ENCODE data around the gene PIK3CA. TPM values are rescaled to one million over a fixed set of nuclear protein-coding genes. Genes with fewer than 3 reads are reported as not detected.
"Not testable (repeated sequence)": the region's sequence is repeated elsewhere in the genome, so short reads cannot be mapped to it uniquely, and the experiment has no call there.

PIK3CA gene
- total RNA-seq, 4 donors from 2014 or later, result 12.6 to 65.2 (median 36.3) TPM

GRCh38 chr3:179108086-179108485, 40.1 kb upstream of the PIK3CA start:
- Histone ChIP-seq H3K36me3 (no peaks in the 10 kb centered on the region), H3K9me3 (no peaks in the 10 kb centered on the region), H3K4me3 (no peak overlapping the region), H3K27ac (no peak overlapping the region), H3K4me1 (no peaks in the 10 kb centered on the region), H3K27me3 (no peaks in the 10 kb centered on the region)
- intact Hi-C loops (cut with DNase I; ENCODE audit: low total_unique reads), result loop anchor here (10.0 kb wide), 1 partner anchor 207 kb away; no protein-coding TSS in a partner anchor
- no peak for TF ChIP-seq POLR2A (IDR thresholded peaks at IDR 0.05)
- no peak for DNase-seq

- H3K4me3 ChIP-seq, result no peak overlapping the region
- H3K27ac ChIP-seq, result no peak overlapping the region
- no peaks in the 10 kb centered on the region for H3K4me1 ChIP-seq
- TF ChIP-seq CTCF (IDR thresholded peaks at IDR 0.05) (no peak), POLR2A (IDR thresholded peaks at IDR 0.05) (no peak)
- H3K36me3 ChIP-seq, result no peaks in the 10 kb centered on the region
- no peaks in the 10 kb centered on the region for H3K9me3 ChIP-seq
- no peaks in the 10 kb centered on the region for H3K27me3 ChIP-seq
- no peak for DNase-seq
- intact Hi-C loops (cut with DNase I; ENCODE audit: low total_unique reads), result no loop called here
Measured at GRCh38 chr3:179113903-179114302, 34.3 kb upstream of the PIK3CA start.

GRCh38 chr3:179115444-179115843, 32.7 kb upstream of the PIK3CA start:
- H3K4me1 ChIP-seq; H3K4me3 ChIP-seq; H3K36me3 ChIP-seq; H3K27me3 ChIP-seq; H3K27ac ChIP-seq; DNase-seq; H3K9me3 ChIP-seq; intact Hi-C loops (cut with DNase I; ENCODE audit: low total_unique reads): not testable (repeated sequence)

DNA sequence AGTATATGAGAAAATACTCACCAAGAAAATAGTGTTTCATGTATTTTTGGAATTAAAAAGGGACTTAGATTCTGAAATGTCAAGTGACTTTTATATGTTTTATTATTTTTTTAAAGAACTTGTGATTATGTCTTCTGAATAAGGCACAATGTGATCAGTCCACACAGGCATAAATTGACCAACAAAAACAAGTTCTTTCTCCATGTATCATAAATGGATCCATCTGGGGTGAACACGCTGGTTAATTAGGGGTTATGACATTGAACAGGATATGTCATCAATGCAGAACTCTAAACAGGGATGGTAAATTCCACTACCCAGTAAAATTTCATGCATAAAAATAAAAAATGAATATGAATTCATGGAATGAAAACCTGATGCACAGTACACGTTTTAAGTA, 31.3 kb upstream of the PIK3CA start:
- Histone ChIP-seq H3K36me3 (no peaks in the 10 kb centered on the region), H3K4me1 (no peaks in the 10 kb centered on the region), H3K4me3 (no peak overlapping the region), H3K27me3 (no peaks in the 10 kb centered on the region), H3K9me3 (no peaks in the 10 kb centered on the region), H3K27ac (no peak overlapping the region)
- no peak for DNase-seq
- intact Hi-C loops (cut with DNase I; ENCODE audit: low total_unique reads), result no loop called here
- TF ChIP-seq POLR2A (IDR thresholded peaks at IDR 0.05) (no peak), CTCF (IDR thresholded peaks at IDR 0.05) (no peak)

- H3K27ac ChIP-seq; H3K4me3 ChIP-seq; H3K9me3 ChIP-seq; H3K36me3 ChIP-seq; intact Hi-C loops (cut with DNase I; ENCODE audit: low total_unique reads); H3K27me3 ChIP-seq; DNase-seq; H3K4me1 ChIP-seq: not testable (repeated sequence)
Measured at GRCh38 chr3:179132191-179132890, 15.8 kb upstream of the PIK3CA start.

GRCh38 chr3:179133575-179133974, 14.6 kb upstream of the PIK3CA start:
- H3K36me3 ChIP-seq, result no peaks in the 10 kb centered on the region
- no peak overlapping the region for H3K27ac ChIP-seq
- no peak for DNase-seq
- no peaks in the 10 kb centered on the region for H3K9me3 ChIP-seq
- no peaks in the 10 kb centered on the region for H3K4me1 ChIP-seq
- intact Hi-C loops (cut with DNase I; ENCODE audit: low total_unique reads), result no loop called here
- TF ChIP-seq CTCF (IDR thresholded peaks at IDR 0.05) (no peak), POLR2A (IDR thresholded peaks at IDR 0.05) (no peak)
- no peaks in the 10 kb centered on the region for H3K27me3 ChIP-seq
- H3K4me3 ChIP-seq, result no peak overlapping the region

DNA sequence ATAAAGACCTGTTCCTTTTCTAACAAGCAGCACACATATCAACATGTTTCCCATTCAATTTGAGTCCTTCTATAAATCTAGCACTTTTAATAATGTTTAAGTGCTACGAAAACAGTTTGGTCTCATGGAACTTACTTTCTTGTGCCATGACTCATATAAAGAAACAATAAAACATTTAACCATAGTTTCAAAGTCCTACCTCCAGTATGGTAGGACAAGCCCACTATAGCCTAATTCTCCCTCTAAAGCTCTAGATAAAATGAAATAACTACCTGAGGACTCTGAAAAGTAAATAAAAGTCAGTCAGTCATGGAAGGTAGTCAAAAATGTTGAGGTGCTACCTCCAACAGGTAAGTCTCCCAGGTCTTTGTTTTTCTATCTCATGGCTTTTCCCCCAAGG, 12.0 kb upstream of the PIK3CA start:
- TF ChIP-seq POLR2A (IDR thresholded peaks at IDR 0.05) (no peak), CTCF (IDR thresholded peaks at IDR 0.05) (no peak)
- DNase-seq, result no peak
- intact Hi-C loops (cut with DNase I; ENCODE audit: low total_unique reads), result no loop called here
- H3K36me3 ChIP-seq, result no peaks in the 10 kb centered on the region
- no peak overlapping the region for H3K4me3 ChIP-seq
- no peaks in the 10 kb centered on the region for H3K9me3 ChIP-seq
- H3K27ac ChIP-seq, result no peak overlapping the region
- H3K27me3 ChIP-seq, result no peaks in the 10 kb centered on the region
- H3K4me1 ChIP-seq, result no peaks in the 10 kb centered on the region

All from uterus (tissue), 4 donors.